Natural killer cell (primary cell): ENCODE measurements around the gene SKI. TPM values are rescaled to one million over a fixed set of nuclear protein-coding genes. Genes with fewer than 3 reads are reported as not detected.
A peak's percentile ranks its signal among the peaks of the same experiment; 100 is the strongest.

Experiments
- ATAC-seq, 3 donors: fragments of 150-1000 bp in 2 of 3; fragments of 200-7000 bp in 1 of 3; cut with Tn5 transposase; 1 replicate in 1 of 3; 2 replicates in 2 of 3; pipeline ENCODE4 v1.10.0; 2021; ENCODE audit warnings: mild to moderate bottlenecking in 2 of 3, moderate library complexity in 2 of 3
- DNase-seq, 2 donors: peaks; one replicate each; pipeline versions ENCODE4 v3.0.0 to v3.0.0-alpha.2; 2013 to 2021; ENCODE audit warnings: mixed read lengths in 1 of 2
- H3K27ac ChIP-seq: one replicate; pipeline ENCODE4 v1.5.1; 2013; ENCODE audit warnings: mild to moderate bottlenecking, low read length
- H3K27me3 ChIP-seq: one replicate; pipeline ENCODE4 v1.6.1; 2013; ENCODE audit warnings: low read length; ENCODE audit not compliant: control insufficient read depth, insufficient read depth
- H3K36me3 ChIP-seq: one replicate; pipeline ENCODE4 v1.6.1; 2013; ENCODE audit warnings: low read length; ENCODE audit not compliant: control insufficient read depth, insufficient read depth
- H3K4me1 ChIP-seq: one replicate; pipeline ENCODE4 v1.6.1; 2013; ENCODE audit warnings: low read length; ENCODE audit not compliant: control insufficient read depth, insufficient read depth
- H3K4me3 ChIP-seq: one replicate; pipeline ENCODE4 v1.5.1; 2013; ENCODE audit warnings: low read length
- H3K9me3 ChIP-seq: one replicate; pipeline ENCODE4 v1.6.1; 2013; ENCODE audit warnings: low read length; ENCODE audit not compliant: control insufficient read depth, insufficient read depth
- H3K27ac Mint-ChIP-seq, 2 donors: one replicate each; pipeline ENCODE4 v1.8.0; 2022; ENCODE audit warnings: mild to moderate bottlenecking in 2 of 2, mixed read lengths in 2 of 2, moderate library complexity in 1 of 2
- H3K27me3 Mint-ChIP-seq, 2 donors: one replicate each; pipeline ENCODE4 v1.8.0; 2022; ENCODE audit warnings: low read depth in 2 of 2, mixed read lengths in 2 of 2
- H3K36me3 Mint-ChIP-seq: one replicate; pipeline ENCODE4 v1.8.0; 2022; ENCODE audit warnings: mixed read lengths
- H3K4me1 Mint-ChIP-seq, 2 donors: one replicate each; pipeline ENCODE4 v1.8.0; 2022; ENCODE audit warnings: mixed read lengths in 2 of 2
- H3K4me3 Mint-ChIP-seq: one replicate; pipeline ENCODE4 v1.8.0; 2022; ENCODE audit warnings: mild to moderate bottlenecking, moderate library complexity, mixed read lengths
- H3K9me3 Mint-ChIP-seq, 2 donors: one replicate each; pipeline ENCODE4 v1.8.0; 2022; ENCODE audit warnings: mixed read lengths in 2 of 2
- CTCF ChIP-seq: fragments of 200-600 bp; IDR thresholded peaks from one replicate; pipeline ENCODE4 v1.8.0; 2022; ENCODE audit warnings: antibody characterized with exemption
- WGBS: methylation state at CpG from one replicate; pipeline ENCODE4 v1.1.7; 2013; ENCODE audit warnings: missing lambda C conversion rate; ENCODE audit not compliant: insufficient coverage; 5-methylcytosine and 5-hydroxymethylcytosine counted together
- intact Hi-C: fragments of 100-400 bp; cut with micrococcal nuclease; formaldehyde crosslinking; loops from one replicate; pipeline ENCODE4 v1.14.2; 2022
- total RNA-seq, 4 donors: library from RNA; stranded (reverse); fragments of 120-200 nt in 1 of 4; gene quantifications; one replicate each; pipeline versions ENCODE4 v1.2.3 to v1.2.4, GENCODE V29; 2013 to 2022

SKI gene
- total RNA-seq, 3 donors from 2014 or later (not counting 1 experiment from before 2014, with no cell fraction given): 96.9 to 145 (median 140) TPM

GRCh38 chr1:2200308-2200943, 27.7 kb upstream of the SKI start:
- H3K4me3 Mint-ChIP-seq: peak overlapping the region; percentile 86
- H3K27ac Mint-ChIP-seq: peak overlapping the region; percentile 90 to 93

GRCh38 chr1:2201062-2201461, 27.1 kb upstream of the SKI start:
- intact Hi-C loops: no loop called here
- no peak for ATAC-seq
- H3K27ac ChIP-seq: no peak overlapping the region

More at GRCh38 chr1:2200308-2200943, 27.7 kb upstream of the SKI start:
- ATAC-seq: no peak
- Mint-ChIP-seq H3K4me1 (peaks cover 21 to 31% of the 10 kb centered on the region in 2 donors), H3K36me3 (no peaks in the 10 kb centered on the region), H3K9me3 (no peaks in the 10 kb centered on the region), H3K27me3 (no peaks in the 10 kb centered on the region)
- Histone ChIP-seq H3K4me3 (no peak overlapping the region), H3K4me1 (peaks cover 48% of the 10 kb centered on the region), H3K27ac (no peak overlapping the region), H3K36me3 (no peaks in the 10 kb centered on the region), H3K27me3 (no peaks in the 10 kb centered on the region), H3K9me3 (no peaks in the 10 kb centered on the region)
- 93% methylated on average over 21 of the region's 21 CpGs for WGBS
- DNase-seq: no peak
- TF ChIP-seq CTCF: no peak
- intact Hi-C loops: no loop called here

GRCh38 chr1:2202008-2202575, 26.0 kb upstream of the SKI start:
- H3K27ac Mint-ChIP-seq: peak overlapping the region in 1 of 2 donors; percentile 16
- no peak for TF ChIP-seq CTCF
- H3K9me3 Mint-ChIP-seq: no peaks in the 10 kb centered on the region
- no peaks in the 10 kb centered on the region for H3K9me3 ChIP-seq
- intact Hi-C loops: no loop called here
- peak overlapping the region; percentile 9 for H3K4me3 Mint-ChIP-seq
- WGBS: 92% methylated on average over 6 of the region's 9 CpGs
- H3K4me1 ChIP-seq: peaks cover 50% of the 10 kb centered on the region
- H3K4me3 ChIP-seq: no peak overlapping the region
- DNase-seq (no peak), ATAC-seq (no peak)
- H3K4me1 Mint-ChIP-seq: peaks cover 21 to 36% of the 10 kb centered on the region in 2 donors
- H3K36me3 Mint-ChIP-seq: no peaks in the 10 kb centered on the region
- peak overlapping the region; percentile 15 for H3K27ac ChIP-seq
- no peaks in the 10 kb centered on the region for H3K27me3 ChIP-seq
- no peaks in the 10 kb centered on the region for H3K36me3 ChIP-seq
- no peaks in the 10 kb centered on the region for H3K27me3 Mint-ChIP-seq

More at GRCh38 chr1:2201062-2201461, 27.1 kb upstream of the SKI start:
- Mint-ChIP-seq H3K27ac (no peak overlapping the region), H3K27me3 (no peaks in the 10 kb centered on the region), H3K9me3 (no peaks in the 10 kb centered on the region), H3K4me1 (peaks cover 21 to 34% of the 10 kb centered on the region in 2 donors), H3K36me3 (no peaks in the 10 kb centered on the region), H3K4me3 (no peak overlapping the region)
- no peaks in the 10 kb centered on the region for H3K9me3 ChIP-seq
- no peaks in the 10 kb centered on the region for H3K36me3 ChIP-seq
- no peak for TF ChIP-seq CTCF
- DNase-seq: no peak
- peaks cover 48% of the 10 kb centered on the region for H3K4me1 ChIP-seq
- no peak overlapping the region for H3K4me3 ChIP-seq
- H3K27me3 ChIP-seq: no peaks in the 10 kb centered on the region
- 94% methylated on average over 14 of the region's 14 CpGs for WGBS
